ENCODE measurements around the gene EFNA4.
A peak's percentile ranks its signal among the peaks of the same experiment; 100 is the strongest.

The EFNA4 gene

GRCh38 chr1:155063550-155064110, at the start of gene EFNA4:
Gene EFNA4 (plus strand): TSS chr1:155063740. CDS start chr1:155063824, 84 bp downstream.
- DNase-seq: peak; percentile 96

GRCh38 chr1:155014709-155015508, 48.6 kb upstream of the EFNA4 start:
- DNase-seq: no peak

DNA sequence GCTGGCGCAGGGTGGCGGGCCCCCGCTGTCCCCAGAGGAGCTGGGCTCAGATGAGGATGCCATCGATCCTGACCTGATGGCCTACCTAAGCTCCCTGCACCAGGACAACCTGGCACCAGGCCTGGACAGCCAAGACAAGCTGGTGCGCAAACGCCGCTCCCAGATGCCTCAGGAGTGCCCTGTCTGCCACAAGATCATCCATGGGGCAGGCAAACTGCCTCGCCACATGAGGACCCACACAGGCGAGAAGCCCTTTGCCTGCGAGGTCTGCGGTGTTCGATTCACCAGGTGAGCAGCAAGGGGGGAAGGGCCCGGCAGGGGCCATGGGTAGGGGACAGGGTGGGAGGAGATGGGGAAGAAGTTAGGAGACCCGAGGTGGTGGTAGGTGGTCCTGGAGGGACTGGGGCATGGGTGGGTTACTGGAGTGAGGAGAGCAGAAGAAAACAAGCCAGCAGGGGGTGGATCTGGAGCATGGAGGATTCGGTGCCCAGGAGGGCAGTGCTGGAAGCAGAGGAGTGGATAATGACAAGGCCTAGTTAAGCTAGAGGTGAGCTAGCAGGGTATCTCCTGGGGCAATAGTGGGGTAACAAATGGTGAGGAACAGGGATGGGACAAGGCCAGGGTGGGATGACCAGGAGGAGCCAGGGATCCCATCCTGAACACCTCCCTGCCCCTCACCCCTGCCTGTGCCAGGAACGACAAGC, 47.9 kb upstream of the EFNA4 start:
- no peak for DNase-seq

DNA sequence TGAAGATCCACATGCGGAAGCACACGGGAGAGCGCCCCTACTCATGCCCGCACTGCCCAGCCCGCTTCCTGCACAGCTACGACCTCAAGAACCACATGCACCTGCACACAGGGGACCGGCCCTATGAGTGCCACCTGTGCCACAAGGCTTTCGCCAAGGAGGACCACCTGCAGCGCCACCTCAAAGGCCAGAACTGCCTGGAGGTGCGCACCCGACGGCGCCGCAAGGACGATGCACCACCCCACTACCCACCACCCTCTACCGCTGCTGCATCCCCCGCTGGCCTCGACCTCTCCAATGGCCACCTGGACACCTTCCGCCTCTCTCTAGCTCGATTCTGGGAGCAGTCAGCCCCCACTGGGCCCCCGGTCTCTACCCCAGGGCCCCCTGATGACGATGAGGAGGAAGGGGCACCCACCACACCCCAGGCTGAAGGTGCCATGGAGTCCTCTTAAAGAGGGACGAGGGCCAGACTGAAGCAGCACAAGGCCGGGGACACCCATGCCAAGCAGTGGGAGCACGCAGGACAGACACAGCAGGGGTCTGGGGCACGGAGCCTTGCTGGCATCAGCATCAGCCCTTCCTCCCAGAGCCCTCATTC, 47.2 kb upstream of the EFNA4 start:
- DNase-seq: no peak

DNA sequence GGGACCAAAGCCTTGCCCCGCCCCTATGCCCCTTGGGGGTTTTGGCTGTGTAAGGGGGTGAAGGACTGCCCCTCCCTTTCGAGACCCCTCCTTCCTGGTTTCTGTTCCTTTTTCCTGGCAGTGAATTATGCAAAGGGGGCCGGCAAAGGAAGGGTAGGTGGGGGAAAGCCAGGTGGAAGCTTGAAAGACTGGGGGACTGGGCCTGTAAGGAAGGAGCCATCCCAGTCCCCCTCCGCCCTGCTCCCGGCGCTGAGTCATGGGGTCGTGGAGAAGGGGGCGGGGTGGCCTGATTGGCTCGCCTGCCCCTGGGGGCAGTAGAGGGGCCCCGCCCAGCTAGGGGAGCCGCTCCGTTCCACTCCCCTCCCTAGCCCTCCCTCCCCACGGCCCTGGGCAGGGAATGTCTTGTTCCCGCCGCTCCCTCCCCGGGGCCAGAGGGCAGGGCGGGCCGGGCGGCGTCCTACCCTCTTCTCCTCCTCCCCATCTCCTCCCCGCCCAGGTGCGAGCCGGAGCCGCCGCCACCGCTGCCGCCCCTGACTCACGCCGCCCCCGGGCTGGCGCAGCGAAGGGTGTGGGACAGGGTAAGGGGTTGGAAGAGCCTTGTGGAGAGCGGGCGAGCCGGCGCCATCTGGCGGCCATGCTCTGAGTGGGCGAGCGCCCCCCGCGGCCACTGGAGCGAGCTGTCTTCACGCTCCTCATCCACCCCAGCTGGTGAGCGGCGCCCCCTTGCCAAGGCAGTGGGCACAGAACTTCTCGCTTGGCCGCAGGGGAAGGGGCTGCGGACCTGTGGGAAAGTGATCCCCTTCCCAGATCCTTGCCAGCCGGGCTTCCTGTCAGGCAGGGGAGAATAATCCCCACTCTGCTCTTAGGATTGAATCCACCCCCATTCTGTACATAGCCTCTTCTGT, 46.2 kb upstream of the EFNA4 start:
- peak; percentile 98 for DNase-seq

DNA sequence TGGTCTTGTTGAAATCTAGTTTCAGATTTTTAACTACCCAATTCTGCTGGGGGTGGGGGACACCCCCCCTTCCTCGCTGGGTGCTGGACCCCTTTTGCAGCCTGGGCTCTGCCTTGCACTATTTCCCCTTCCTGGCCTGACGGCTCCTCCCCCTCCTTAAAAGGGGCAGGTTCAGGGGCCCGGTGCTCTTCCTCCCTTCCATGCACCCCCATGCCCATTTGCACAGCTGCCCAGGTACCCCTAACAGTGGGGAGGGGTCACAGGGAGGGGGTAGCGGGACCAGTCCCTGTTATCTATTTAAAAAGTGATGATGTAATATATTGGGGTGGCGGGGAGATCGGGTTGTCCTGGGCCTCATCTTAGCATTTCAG, 45.6 kb upstream of the EFNA4 start:
- DNase-seq: no peak

DNA sequence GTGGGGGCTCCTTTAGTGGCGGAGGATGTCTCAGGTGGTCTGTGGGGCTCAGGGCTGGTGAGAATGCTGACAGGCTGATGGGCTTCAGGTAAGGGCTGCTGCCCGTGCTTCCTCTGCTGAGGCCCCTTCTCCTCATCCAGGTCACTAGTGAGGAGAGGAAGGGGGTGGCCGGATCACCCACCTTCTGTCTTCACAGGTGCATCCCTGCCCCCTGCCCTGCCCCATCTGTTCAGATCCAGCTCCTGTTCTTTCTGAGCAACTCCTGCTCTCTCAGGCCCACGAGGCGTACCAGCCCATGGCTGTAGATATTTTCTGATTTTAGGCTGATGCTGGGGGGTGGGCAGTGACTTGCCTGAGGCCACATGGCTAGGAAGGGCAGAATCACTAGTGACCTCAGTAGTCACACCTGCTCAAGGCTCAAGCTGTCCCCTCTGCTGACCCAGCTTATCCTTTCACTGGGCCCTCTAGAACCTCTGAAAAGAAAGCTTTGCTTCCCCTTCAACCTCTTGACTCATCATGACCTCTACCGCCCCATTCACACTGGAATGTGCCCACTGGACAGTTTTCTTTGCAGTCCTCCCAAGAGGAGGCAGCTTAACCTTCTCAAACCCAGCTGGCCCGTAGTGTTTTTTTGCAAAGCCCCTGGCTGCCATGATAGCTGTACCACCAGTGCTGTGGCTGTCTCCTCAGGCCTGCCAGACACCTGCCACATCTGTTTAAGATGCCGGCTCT, 44.8 kb upstream of the EFNA4 start:
- DNase-seq: no peak

GRCh38 chr1:155019377-155020245, 43.9 kb upstream of the EFNA4 start:
- no peak for DNase-seq

- DNase-seq: no peak
Measured at GRCh38 chr1:155022136-155022926, 41.2 kb upstream of the EFNA4 start.

- peak; percentile 47 for DNase-seq
Measured at GRCh38 chr1:155022927-155023236, 40.7 kb upstream of the EFNA4 start.

DNA sequence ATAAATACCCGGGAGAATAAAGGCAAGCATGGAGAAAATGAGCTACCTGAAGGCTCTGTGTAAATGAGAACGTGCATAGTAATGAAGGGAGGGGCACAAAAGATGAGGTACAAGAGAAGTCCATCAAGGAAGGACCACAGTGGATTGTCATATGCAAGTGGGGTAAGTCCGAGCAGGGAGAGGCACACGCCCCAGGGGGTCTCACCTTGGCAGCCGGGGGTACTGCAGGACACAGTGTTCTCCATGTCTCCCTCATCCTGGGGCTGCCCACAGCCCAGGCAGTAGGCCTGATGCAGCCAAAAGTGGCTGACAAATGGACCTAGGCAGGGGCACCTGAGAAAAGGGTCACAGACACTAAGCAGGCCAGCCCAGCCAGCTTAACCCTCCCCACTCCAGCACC, 39.9 kb upstream of the EFNA4 start:
- DNase-seq: no peak

DNA sequence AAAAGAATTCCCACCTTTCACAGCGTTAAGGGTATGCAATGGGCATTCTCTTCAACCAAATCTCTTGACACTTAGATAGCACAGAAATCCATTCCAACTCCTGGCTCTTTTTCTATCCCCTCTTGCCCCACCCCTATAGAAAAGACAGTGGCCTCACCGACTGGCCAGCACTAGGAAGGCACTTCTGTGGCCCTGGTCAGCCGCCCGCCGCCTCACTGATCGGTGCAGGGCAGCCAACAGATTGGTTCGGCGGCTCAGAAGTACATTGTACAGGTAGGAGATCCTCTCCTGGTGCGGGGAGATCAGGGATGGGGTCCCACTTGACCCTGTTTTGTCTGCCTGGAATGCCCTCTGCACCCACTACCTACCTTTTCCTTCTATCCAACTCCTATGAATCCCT, 39.2 kb upstream of the EFNA4 start:
- DNase-seq: no peak

DNA sequence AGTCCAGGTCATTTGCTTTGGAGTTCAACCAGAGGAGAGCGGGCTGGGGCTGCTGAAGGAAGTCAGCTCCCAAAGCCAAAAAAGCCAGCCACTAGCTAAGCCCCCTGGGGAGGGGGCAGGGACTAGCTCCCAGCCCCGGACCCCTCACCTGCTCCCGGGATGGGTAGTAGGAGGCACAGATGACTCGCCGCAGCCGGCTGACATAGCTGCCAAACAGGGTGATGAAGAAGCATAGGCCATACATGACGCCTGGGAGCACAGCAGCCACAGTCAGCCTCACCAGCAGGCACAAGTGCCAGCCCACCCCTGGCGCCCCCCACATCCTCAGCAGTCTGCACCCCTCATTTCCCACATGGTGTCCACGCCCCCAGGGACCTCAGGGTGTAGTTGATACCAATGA, 37.4 kb upstream of the EFNA4 start:
- no peak for DNase-seq

GRCh38 chr1:155026588-155026987, 37.0 kb upstream of the EFNA4 start:
- no peak for DNase-seq

GRCh38 chr1:155029513-155030242, 33.9 kb upstream of the EFNA4 start:
- DNase-seq: no peak

DNA sequence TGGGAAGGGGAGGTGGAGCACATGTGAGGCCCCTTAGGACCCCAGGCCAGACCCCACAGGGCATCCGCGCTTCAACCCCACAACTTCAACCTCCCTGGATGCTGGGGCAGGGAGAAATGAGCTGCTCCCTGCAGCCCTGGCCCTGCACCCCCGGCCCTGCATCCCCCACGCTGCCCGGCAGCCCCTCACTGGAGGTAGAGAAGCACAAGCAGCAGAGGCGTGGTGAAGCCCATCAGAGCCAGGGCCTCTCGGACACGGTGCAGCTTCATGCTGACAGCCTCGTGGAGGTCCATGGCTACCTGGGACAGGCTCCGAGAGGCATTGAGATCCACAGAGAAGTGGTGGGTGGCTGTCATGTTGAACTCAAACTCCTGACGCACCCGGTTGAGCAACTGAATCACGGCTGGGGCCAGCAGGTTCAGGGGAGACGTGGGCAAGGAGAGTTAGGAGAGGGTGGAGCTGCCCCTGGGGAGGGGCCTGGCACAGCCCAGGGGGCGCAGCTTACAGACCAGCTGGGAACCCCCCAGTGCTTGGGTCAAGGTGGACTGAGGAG, 33.2 kb upstream of the EFNA4 start:
- DNase-seq: no peak

- no peak for DNase-seq
Measured at GRCh38 chr1:155030899-155031298, 32.6 kb upstream of the EFNA4 start.

- DNase-seq: no peak
Measured at GRCh38 chr1:155032886-155033285, 30.7 kb upstream of the EFNA4 start.

DNA sequence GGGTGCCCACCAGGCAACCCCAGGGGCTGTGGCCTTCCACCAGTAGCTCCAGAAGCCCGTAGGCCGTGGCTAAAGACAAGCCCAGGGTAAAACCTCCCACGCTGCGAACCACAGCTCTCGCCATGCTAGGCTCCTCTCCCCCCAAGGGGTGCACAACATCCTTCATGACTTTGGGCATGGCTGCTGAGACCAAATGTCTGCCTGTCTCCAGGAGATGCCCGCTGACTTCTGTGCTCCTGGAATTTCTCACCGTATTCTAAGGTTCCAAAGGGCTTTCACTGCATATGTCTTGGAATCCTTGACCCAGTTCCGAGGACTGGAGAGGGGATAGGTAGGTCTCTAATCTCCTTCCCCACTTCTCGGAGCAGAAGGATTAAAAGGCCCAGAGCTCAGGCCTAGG, 30.0 kb upstream of the EFNA4 start, which contains the start of the genes DCST1 and DCST2:
DCST1 (plus strand) TSS at position 301 of the 400 bp plus-strand sequence. CDS start 213 bp downstream, outside the sequence.
DCST2 (minus strand) TSS at position 258 of the 400 bp plus-strand sequence; CDS start at position 178, 80 bp downstream.
- DNase-seq: no peak
